Vagina (tissue), 2 donors: Measurements from ENCODE around the gene GNS.

ENCODE experiments used
- POLR2A ChIP-seq, 2 donors: fragments of 450-650 bp; IDR thresholded peaks; one replicate each; pipeline ENCODE4 v1.6.1; 2017; ENCODE audit warnings: antibody characterized with exemption in 2 of 2, mild to moderate bottlenecking in 2 of 2, moderate library complexity in 2 of 2
- POLR2AphosphoS5 ChIP-seq, 2 donors: sonication (generic); formaldehyde crosslinking; IDR thresholded peaks; one replicate each; pipeline ENCODE4 v1.9.0; 2017; ENCODE audit warnings: antibody characterized with exemption in 2 of 2, mild to moderate bottlenecking in 2 of 2, low read depth in 1 of 2; ENCODE audit not compliant: insufficient read depth in 1 of 2
- TF ChIP-seq, protein P1 (sequence below), 3 experiments: fragments of 450-650 bp in 2 of 3; fragments of 200-600 bp in 1 of 3; sonication (generic) in 1 of 3; IDR thresholded peaks; one replicate each; pipeline ENCODE4 v1.5.1; 2017 to 2019; ENCODE audit warnings: antibody characterized with exemption in 3 of 3, mild to moderate bottlenecking in 2 of 3, moderate library complexity in 2 of 3

DNA sequence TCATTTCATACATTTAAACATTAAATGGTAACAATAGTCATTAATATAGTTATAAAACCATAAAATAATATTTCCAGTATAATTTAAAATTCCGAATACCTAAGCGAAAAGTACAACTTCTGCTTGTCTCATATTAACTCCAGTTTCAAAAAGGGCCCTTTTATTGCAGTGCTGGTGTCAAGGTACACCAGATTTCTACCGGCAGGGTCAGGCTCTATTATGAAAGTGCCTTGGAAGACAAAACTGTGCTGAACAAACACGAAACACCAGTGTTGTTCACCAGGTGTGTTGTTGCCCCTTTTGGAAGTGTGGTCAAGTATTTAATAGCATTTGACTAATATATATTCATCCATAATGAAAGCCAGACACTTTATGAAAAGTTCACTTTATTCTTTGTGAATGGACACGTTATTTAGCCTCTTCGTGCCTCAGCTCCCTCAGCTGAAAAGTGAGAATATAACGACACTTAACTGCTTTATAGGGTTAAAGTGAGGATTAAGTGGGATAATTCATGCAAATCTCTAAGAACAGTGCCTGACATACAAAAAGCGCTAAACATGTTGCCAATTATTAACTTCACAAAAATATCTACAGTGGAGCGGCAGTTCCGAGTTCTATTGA, 20.3 kb upstream of the GNS start:
- TF ChIP-seq POLR2AphosphoS5 (IDR thresholded peaks at IDR 0.05; ENCODE audit: insufficient read depth in 1 of 2, low read depth in 1 of 2) = no peak
- TF ChIP-seq, protein P1, sequence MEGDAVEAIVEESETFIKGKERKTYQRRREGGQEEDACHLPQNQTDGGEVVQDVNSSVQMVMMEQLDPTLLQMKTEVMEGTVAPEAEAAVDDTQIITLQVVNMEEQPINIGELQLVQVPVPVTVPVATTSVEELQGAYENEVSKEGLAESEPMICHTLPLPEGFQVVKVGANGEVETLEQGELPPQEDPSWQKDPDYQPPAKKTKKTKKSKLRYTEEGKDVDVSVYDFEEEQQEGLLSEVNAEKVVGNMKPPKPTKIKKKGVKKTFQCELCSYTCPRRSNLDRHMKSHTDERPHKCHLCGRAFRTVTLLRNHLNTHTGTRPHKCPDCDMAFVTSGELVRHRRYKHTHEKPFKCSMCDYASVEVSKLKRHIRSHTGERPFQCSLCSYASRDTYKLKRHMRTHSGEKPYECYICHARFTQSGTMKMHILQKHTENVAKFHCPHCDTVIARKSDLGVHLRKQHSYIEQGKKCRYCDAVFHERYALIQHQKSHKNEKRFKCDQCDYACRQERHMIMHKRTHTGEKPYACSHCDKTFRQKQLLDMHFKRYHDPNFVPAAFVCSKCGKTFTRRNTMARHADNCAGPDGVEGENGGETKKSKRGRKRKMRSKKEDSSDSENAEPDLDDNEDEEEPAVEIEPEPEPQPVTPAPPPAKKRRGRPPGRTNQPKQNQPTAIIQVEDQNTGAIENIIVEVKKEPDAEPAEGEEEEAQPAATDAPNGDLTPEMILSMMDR (IDR thresholded peaks at IDR 0.05) = no peak
- TF ChIP-seq POLR2A (IDR thresholded peaks at IDR 0.05) = no peak
